GM19025 (cell line): ENCODE data around the gene ID4.
A peak's percentile ranks its signal among the peaks of the same experiment; 100 is the strongest.

Experiments
- ATAC-seq: cut with Tn5 transposase; IDR thresholded peaks from one replicate; pipeline ENCODE4 v1.9.1; 2021; ENCODE audit warnings: mild to moderate bottlenecking, low read depth, moderate library complexity; ENCODE audit not compliant: unreplicated experiment

The ID4 gene, protein sequence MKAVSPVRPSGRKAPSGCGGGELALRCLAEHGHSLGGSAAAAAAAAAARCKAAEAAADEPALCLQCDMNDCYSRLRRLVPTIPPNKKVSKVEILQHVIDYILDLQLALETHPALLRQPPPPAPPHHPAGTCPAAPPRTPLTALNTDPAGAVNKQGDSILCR

DNA sequence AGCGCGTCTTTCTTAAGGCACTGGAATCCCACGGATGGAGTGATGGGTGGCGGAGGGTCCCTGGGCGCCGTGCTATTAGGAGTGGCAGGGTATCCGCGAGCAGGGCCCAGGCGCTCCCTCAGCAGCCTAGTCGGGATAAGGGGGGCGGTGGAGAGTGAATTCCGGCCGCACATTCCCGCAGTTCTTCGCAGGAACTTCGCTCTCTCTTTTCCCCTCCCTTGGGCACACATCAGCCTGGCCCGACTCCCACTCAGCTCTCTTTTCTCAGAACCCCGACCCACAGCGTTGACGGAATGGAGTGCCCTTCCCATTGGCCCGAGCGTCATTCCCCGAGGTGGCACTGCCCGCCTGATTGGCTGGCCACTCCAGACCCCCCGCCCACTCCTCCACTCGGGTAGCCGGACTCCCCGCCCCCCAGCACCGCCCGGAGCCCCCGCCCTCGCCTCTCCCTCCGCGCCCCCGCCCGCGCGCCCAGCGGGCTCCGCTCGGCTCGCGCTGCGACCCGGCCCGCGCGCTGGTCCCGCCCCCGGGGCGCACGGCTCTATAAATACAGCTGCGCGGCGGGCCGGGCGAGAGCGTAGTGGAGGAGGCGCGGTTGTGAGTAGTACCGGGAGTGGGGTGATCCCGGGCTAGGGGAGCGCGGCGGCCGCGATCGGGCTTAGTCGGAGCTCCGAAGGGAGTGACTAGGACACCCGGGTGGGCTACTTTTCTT is at the start of gene ID4:
ID4 (plus strand) TSS at position 572 of the 712 bp plus-strand sequence. CDS start 385 bp downstream, outside the sequence.
- ATAC-seq, result no peak

DNA sequence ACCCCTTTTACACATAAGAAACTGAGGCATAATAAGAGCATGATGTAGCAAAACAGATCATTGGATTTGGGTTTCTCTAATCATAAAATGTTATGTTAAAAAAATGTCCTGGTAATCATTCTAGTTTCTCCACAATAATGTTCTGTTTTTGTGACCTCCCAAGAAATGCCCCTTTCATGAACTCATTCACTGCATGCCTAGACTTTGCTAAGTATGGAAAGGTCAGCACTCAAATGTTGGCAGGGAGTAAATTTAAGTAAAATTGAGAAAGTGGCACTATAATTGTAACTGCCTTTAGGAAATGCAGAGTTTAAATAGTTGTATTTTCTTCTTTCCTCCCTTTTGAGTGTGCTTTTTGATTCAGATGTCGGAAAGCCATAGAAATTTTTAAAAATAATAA is 48.5 kb upstream of the ID4 start:
- no peak for ATAC-seq

GRCh38 chr6:19789100-19789803 is 47.9 kb upstream of the ID4 start:
- no peak for ATAC-seq

DNA sequence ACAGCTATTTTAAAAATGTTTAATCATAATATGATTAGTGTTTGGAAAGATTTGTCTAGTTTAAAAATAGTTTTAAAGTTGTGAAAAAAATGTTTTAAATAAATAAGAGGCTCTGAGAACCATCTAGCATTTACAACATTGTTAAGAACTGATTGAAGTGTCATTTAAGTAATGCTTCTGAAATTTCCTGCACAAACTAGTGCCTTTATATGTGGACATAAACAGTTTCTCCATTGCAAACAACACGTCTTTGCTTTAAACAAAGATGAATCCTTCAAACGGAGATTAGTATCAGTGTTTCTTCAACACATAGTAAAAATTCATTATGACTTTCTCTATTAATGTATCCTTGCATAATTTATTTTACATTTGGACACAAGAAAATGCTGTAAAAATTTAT is 45.9 kb upstream of the ID4 start:
- no peak for ATAC-seq

- no peak for ATAC-seq
Measured at GRCh38 chr6:19795211-19795610, 42.0 kb upstream of the ID4 start.

DNA sequence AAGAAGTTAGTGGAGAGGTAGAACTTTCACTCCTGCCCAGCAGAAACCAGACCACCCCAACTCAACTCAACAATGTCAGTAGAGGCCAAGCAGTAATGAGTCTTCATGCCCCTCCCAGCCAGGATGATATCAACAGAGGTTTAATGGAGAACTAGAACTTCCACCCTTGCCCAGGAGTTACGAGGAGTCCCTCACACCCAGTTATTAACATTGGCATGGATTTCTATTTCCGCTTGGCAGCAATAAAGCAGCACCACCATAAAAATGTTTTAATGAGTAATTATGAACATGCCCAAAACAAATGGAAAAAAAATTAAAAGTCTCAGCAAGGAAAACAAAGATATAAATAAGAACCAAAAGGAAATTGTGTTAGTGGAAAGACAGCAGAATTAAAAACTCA is 40.7 kb upstream of the ID4 start:
- ATAC-seq, result no peak

DNA sequence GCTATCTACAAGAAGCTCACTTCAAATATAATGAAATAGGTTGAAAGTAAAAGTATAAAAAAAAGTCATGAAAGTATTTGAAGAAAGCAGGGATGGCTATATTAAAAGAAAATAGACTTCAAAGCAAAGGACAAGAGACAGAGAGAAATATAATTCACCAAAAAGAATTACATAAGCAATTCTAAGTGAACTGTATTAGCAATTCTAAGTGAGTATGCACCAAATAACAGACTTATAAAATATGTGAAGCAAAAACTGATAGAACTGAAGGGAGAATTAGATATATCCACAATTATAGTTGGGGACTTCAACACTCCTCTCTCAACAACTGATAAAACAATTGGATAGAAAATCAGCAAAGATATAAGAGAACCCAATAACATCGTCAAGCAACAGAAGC is 38.8 kb upstream of the ID4 start:
- ATAC-seq, result no peak

DNA sequence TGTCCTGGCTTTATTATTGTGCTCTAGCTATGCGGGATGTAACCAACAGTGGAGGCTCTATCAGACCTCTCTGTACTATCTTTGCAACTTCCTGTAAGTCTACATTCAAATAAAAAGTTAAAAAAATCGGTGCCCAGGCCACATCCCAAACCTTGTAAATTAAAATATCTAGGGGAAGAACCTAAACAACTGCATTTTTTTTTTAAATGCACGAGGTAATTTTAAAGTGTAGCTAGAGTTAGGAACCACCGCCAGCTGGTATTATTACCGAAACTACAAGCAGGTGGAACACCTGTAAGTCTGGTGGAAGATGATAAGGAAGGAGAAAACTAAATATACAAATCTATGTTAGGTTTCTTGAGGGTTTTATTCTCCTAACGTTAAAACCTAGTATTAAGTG is 34.5 kb upstream of the ID4 start:
- ATAC-seq, result no peak

DNA sequence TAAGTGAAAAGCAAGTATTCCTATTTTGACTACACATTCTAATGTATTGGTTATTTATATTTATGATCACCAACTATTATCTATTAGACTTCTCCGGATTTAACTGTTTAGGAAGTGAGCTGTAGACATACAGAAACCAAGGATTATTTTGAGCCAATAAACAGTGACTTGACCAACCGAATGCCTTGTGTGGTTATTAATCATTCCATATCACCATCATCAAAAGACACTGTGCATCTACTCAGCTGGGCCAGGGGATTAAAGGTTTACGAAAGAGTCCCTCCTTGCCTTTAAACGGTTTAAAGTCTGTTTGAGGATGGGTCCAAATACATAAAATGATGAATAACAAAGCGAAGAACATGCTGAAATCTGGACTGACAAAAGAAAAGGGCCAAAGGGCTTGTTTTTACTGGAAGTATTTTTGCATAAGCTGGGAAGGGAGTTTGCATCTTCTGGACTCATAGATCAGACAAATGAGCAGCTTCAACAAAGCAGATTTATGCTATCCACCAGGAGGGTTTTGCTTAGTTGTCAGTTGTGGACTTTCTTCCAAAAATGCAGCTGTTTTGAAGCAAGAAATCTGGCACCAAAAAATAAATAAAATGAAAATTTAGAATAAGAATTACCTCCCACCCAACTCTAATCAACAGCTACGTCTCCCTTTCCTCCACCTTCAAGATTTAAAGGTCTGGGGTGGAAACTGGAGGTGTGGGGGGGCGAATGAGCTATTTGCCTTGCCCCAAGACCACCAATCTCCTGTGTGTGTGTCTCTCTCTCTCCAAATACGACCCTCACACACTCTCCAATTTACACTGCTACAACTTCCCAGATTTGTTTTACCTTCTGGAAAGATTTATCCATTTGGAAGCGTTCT is 33.6 kb upstream of the ID4 start:
- ATAC-seq, result no peak

- ATAC-seq, result peak; percentile 97
Measured at GRCh38 chr6:19804205-19805128, 32.7 kb upstream of the ID4 start.

DNA sequence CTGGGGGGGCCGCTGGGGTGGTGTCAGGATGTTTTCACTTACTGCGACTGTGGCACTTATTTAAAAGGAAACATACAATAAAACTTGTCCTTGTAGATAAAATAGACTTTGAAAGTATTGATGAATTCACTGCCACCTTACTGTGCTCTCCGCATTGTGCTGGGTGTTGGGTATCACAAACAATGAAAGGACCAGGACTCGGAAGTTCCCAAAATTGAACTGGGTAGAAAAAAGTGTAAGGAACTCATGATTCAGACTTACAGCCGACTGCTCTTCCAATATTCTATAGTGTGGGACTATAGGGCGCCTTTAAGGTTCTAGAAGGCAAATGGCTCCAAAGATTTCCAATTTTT is 32.1 kb upstream of the ID4 start:
- ATAC-seq, result no peak

GRCh38 chr6:19806971-19807396 is 30.2 kb upstream of the ID4 start:
- no peak for ATAC-seq

DNA sequence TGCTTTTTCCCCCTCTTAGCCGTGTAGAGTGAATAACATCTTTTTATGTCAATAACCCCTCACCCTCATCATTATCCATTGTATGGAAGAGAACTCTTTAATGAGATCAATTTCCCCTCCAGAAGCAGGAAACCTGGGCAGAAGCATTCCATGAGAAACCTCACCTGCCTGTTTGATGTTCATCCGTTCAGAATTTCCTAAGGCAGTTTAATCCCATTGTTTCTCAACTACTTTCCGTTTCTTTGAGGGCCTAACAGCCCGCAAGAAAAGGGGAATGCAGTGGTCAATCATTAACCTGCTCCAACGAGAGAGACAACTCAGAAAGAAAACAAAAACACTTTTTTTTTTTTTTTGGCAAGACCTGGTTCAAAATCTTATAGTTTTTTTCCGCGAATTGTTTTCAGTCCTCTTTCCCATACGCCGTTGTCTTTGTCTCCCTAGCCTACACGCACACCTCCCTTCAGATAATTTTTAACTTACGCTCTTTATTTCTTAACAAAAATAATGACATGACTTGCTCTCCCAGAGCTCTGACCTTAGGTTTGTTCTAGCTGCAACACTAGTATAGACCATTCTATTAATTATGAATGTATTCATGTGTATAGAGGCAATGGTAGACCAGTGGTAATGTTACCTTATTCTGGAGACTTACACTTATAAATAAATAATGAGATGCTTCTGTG is 25.6 kb upstream of the ID4 start:
- no peak for ATAC-seq

DNA sequence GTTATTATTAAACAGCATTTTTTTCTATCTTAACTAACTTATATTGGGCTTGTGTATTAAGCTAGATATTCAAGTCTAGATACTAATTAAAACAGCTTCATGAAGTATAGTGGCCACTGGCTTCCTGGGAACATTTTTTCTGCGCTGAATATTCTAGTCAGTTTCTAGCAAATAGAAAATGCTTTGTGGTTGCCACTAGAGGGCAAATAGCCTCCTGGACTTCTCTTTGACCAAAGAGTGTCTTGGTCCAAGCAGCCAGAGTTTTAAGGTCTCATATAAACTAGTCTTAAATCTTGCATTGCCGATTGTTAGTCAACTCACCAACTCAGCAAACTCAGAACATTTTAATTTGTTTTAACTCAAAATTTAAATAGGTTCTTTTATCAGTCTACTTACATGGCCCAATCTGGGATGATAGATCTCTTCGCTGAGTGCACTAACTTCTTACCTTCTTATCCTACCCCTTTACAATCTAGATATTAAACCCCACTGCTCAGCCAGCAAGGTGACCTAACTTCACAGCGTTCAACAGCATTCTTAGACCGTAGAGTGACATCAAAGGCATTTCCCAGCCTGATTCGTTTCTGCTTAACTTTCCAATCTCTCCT is 24.6 kb upstream of the ID4 start:
- no peak for ATAC-seq

DNA sequence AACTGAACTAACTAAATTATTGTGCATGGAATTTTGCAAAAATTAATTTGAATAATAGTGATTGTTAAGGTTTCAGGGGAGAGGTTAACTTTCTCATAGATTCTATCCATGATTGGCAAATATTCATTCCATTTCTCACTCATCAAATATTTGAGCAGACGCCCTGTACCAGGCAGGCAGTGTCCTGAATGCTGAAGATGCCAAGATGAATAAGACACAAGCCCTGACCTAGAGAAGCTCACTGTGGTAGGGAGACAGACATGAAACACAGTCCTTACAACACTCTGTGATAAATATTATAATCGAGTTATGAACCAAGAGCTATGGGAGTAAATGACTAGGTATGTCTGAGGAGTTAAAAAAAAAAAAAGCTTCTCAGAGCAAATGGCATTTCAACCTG is 18.4 kb upstream of the ID4 start:
- no peak for ATAC-seq

GRCh38 chr6:19824058-19824807 is 12.9 kb upstream of the ID4 start:
- ATAC-seq, result no peak

DNA sequence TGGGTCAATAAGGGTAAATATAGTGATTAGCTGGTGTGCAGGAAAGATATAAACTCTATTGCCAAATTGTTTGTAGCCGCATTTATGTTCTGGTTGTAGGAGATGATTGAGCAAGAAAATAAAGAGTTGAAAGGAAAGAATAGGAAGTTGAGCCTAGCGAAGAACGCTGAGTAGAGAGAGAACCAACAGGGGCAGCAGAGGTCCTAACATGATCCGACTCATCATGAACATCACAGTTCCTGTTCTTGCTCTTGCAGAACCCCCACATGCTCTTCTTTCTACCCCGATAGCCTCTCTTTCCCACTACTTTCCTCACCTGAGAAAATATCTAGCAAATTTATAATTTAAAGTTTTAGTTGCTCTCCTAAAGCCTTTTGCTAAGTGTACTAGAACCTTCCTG is 9.9 kb upstream of the ID4 start:
- ATAC-seq, result no peak

- ATAC-seq, result no peak
Measured at GRCh38 chr6:19827903-19828302, 9.3 kb upstream of the ID4 start.
